ENCODE measurements around the gene LSM3.

- TF ChIP-seq POLR2A (IDR thresholded peaks at IDR 0.05) = no peak
- no peak for TF ChIP-seq CTCF (IDR thresholded peaks at IDR 0.05)
These were observed 4.1 kb upstream of the LSM3 start for GRCh38 chr3:14174483-14174882.

Data from heart left ventricle (tissue), 13 donors.